ENCODE results near the gene P2RX4.

DNA sequence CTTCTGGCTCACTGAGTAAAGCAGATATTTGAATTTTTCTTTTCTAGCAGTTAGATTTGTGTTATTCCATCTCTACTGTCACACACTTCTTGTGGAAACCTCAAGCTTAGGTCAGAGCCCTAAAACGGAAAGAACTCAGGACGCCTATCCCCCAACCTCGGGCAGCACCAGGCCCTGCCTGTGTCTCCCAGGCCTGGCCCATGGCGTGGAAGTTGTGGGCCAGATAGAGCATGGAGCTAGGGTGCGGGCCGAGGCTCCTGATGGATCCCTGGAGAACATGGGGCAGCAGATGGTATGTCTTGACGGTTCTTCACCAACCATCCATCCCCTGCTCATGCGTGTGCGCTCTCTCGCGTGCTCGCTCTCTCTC is 20.6 kb downstream of the P2RX4 start:
- TF ChIP-seq, protein P1, sequence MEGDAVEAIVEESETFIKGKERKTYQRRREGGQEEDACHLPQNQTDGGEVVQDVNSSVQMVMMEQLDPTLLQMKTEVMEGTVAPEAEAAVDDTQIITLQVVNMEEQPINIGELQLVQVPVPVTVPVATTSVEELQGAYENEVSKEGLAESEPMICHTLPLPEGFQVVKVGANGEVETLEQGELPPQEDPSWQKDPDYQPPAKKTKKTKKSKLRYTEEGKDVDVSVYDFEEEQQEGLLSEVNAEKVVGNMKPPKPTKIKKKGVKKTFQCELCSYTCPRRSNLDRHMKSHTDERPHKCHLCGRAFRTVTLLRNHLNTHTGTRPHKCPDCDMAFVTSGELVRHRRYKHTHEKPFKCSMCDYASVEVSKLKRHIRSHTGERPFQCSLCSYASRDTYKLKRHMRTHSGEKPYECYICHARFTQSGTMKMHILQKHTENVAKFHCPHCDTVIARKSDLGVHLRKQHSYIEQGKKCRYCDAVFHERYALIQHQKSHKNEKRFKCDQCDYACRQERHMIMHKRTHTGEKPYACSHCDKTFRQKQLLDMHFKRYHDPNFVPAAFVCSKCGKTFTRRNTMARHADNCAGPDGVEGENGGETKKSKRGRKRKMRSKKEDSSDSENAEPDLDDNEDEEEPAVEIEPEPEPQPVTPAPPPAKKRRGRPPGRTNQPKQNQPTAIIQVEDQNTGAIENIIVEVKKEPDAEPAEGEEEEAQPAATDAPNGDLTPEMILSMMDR (IDR thresholded peaks at IDR 0.05; ENCODE audit: low read depth, low read length, poor library complexity, severe bottlenecking), result no peak
- no peak for TF ChIP-seq EZH2phosphoT487 (IDR thresholded peaks at IDR 0.05; ENCODE audit: borderline replicate concordance, low read length)
